AG08395 (cell line): ENCODE measurements around the gene ZC4H2.
"Not testable (repeated sequence)": the region's sequence is repeated elsewhere in the genome, so short reads cannot be mapped to it uniquely, and the experiment has no call there.

Experiments
- DNase-seq: peaks from one replicate; pipeline ENCODE4 v3.0.0; 2012; ENCODE audit warnings: mixed read lengths, low spot score

The ZC4H2 gene

GRCh38 chrX:64975989-64976672, at the start of gene ZC4H2:
TSS of gene ZC4H2 (minus strand) at chrX:64976450. CDS start at chrX:64976377, 73 bp downstream.
- DNase-seq = peak; percentile 81

- DNase-seq = no peak
These were observed 41.2 kb upstream of the ZC4H2 start for GRCh38 chrX:65017451-65017850.

- DNase-seq = no peak
These were observed 38.0 kb upstream of the ZC4H2 start for GRCh38 chrX:65014230-65014629.

- no peak for DNase-seq
These were observed 33.2 kb upstream of the ZC4H2 start for GRCh38 chrX:65009459-65009858.

- not testable (repeated sequence) for DNase-seq
These were observed 26.0 kb upstream of the ZC4H2 start for GRCh38 chrX:65002208-65002607.

- DNase-seq = no peak
These were observed 20.6 kb upstream of the ZC4H2 start for GRCh38 chrX:64996805-64997204.

GRCh38 chrX:64994131-64994798, 18.0 kb upstream of the ZC4H2 start:
- DNase-seq = no peak

- no peak for DNase-seq
These were observed 1.6 kb upstream of the ZC4H2 start for GRCh38 chrX:64977830-64978229.

GRCh38 chrX:64977051-64977450, 801 bp upstream of the ZC4H2 start:
- DNase-seq = no peak

- no peak for DNase-seq
These were observed 407 bp upstream of the ZC4H2 start for GRCh38 chrX:64976673-64977040.

GRCh38 chrX:64975491-64975890, 759 bp downstream of the ZC4H2 start:
- peak; percentile 13 for DNase-seq

- no peak for DNase-seq
These were observed 50.8 kb downstream of the ZC4H2 start for GRCh38 chrX:64925480-64925879.

- no peak for DNase-seq
These were observed 68.1 kb downstream of the ZC4H2 start for GRCh38 chrX:64908121-64908520.

GRCh38 chrX:64894454-64895038, 81.7 kb downstream of the ZC4H2 start:
- no peak for DNase-seq

GRCh38 chrX:64885850-64886249, 90.4 kb downstream of the ZC4H2 start:
- DNase-seq = no peak

GRCh38 chrX:64878709-64879108, 97.5 kb downstream of the ZC4H2 start:
- DNase-seq = not testable (repeated sequence)

GRCh38 chrX:64867217-64867616, 109.0 kb downstream of the ZC4H2 start:
- no peak for DNase-seq
